HG03442 (cell line): ENCODE data around the gene BAZ1A.
A peak's percentile ranks its signal among the peaks of the same experiment; 100 is the strongest.
"Not testable (repeated sequence)": the region's sequence is repeated elsewhere in the genome, so short reads cannot be mapped to it uniquely, and the experiment has no call there.

Experiments used
- ATAC-seq: cut with Tn5 transposase; IDR thresholded peaks from one replicate; pipeline ENCODE4 v1.9.1; 2021; ENCODE audit warnings: mild to moderate bottlenecking, moderate library complexity; ENCODE audit not compliant: unreplicated experiment

Gene BAZ1A

GRCh38 chr14:34857689-34858449 lies 17.3 kb downstream of the BAZ1A start:
- ATAC-seq = no peak

GRCh38 chr14:34853041-34853440 lies 22.1 kb downstream of the BAZ1A start:
- no peak for ATAC-seq

- no peak for ATAC-seq
Observed at GRCh38 chr14:34851395-34851794, 23.8 kb downstream of the BAZ1A start.

GRCh38 chr14:34845869-34846268 lies 29.3 kb downstream of the BAZ1A start:
- ATAC-seq = no peak

GRCh38 chr14:34843011-34843554 lies 32.1 kb downstream of the BAZ1A start:
- ATAC-seq = peak; percentile 69

GRCh38 chr14:34837801-34838322 lies 37.3 kb downstream of the BAZ1A start:
- ATAC-seq = no peak

GRCh38 chr14:34835312-34835711 lies 39.8 kb downstream of the BAZ1A start:
- no peak for ATAC-seq

- ATAC-seq = no peak
Observed at GRCh38 chr14:34833549-34834523, 41.3 kb downstream of the BAZ1A start.

GRCh38 chr14:34826661-34827060 lies 48.5 kb downstream of the BAZ1A start:
- no peak for ATAC-seq

GRCh38 chr14:34824826-34825225 lies 50.3 kb downstream of the BAZ1A start:
- no peak for ATAC-seq

- ATAC-seq = no peak
Observed at GRCh38 chr14:34824256-34824655, 50.9 kb downstream of the BAZ1A start.

GRCh38 chr14:34817768-34818167 lies 57.4 kb downstream of the BAZ1A start:
- ATAC-seq = no peak

- no peak for ATAC-seq
Observed at GRCh38 chr14:34810028-34810427, 65.1 kb downstream of the BAZ1A start.

- no peak for ATAC-seq
Observed at GRCh38 chr14:34806257-34806656, 68.9 kb downstream of the BAZ1A start.

- no peak for ATAC-seq
Observed at GRCh38 chr14:34804933-34805332, 70.2 kb downstream of the BAZ1A start.

- not testable (repeated sequence) for ATAC-seq
Observed at GRCh38 chr14:34798861-34799260, 76.3 kb downstream of the BAZ1A start.

GRCh38 chr14:34797747-34798583 lies 77.2 kb downstream of the BAZ1A start:
- ATAC-seq = no peak

GRCh38 chr14:34796902-34797301 lies 78.3 kb downstream of the BAZ1A start:
- no peak for ATAC-seq

- no peak for ATAC-seq
Observed at GRCh38 chr14:34794941-34795340, 80.2 kb downstream of the BAZ1A start.

GRCh38 chr14:34794217-34794616 lies 80.9 kb downstream of the BAZ1A start:
- no peak for ATAC-seq
